HepG2 (cell line): ENCODE results near the gene IL1RL1. TPM values are rescaled to one million over a fixed set of nuclear protein-coding genes. Genes with fewer than 3 reads are reported as not detected.

Experiments used
- ATAC-seq: fragments of 200-7000 bp; cut with Tn5 transposase; 3 replicates; pipeline ENCODE4 v1.9.1; 2020; ENCODE audit warnings: mild to moderate bottlenecking, moderate library complexity
- BruUV-seq: library from RNA; stranded (reverse); fragments of 400-500 nt; replicated peaks from 2 replicates; lab custom pipeline; 2021; lab: Mats Ljungman, UMichigan
- CTCF ChIA-PET: fragments of 300-600 bp; formaldehyde crosslinking; extraction: SDS; loops from one replicate; lab custom pipeline; 2021; ENCODE audit warnings: low total read pairs, inconsistent platforms, low intra/inter-chr PET ratio; lab: Yijun Ruan, JAX
- POLR2A ChIA-PET: fragments of 350-600 bp; sonication (Branson Sonifier 250); formaldehyde crosslinking; loops from one replicate; lab custom pipeline; 2020; ENCODE audit warnings: antibody characterized with exemption, inconsistent platforms; lab: Yijun Ruan, JAX
- DNase-seq: peaks from one replicate; pipeline ENCODE4 v3.0.0-alpha.2; 2015; ENCODE audit warnings: low spot score
- FAIRE-seq: peaks from 3 replicates; lab custom pipeline; 2011; peaks lifted over from hg19 to GRCh38; lab: Jason Lieb, UNC
- H2AFZ ChIP-seq: one replicate; pipeline ENCODE4 v1.6.1; 2011; ENCODE audit warnings: low read length, inconsistent platforms
- H3K27ac ChIP-seq: fragments of 300-600 bp; 3 replicates; pipeline ENCODE4 v1.8.0; 2011; ENCODE audit warnings: mixed run types, mild to moderate bottlenecking, mixed read lengths, low read length, inconsistent platforms; ENCODE audit not compliant: insufficient read depth; ENCODE audit errors: extremely low read length
- H3K27me3 ChIP-seq, 2 experiments: fragments of 200-600 bp in 1 of 2; 2 replicates in 1 of 2; 3 replicates in 1 of 2; pipeline versions ENCODE4 v1.6.0 to v1.8.0; 2011; ENCODE audit warnings: low read length in 2 of 2, mild to moderate bottlenecking in 2 of 2, moderate library complexity in 2 of 2, inconsistent platforms in 1 of 2; ENCODE audit not compliant: insufficient read depth in 2 of 2, control insufficient read depth in 1 of 2
- H3K36me3 ChIP-seq, 2 experiments: fragments of 200-600 bp in 1 of 2; replicated peaks in 1 of 2; 2 replicates in 1 of 2; 3 replicates in 1 of 2; pipeline versions ENCODE4 v1.5.1 to v1.8.0; 2011; ENCODE audit warnings: low read length in 2 of 2, inconsistent platforms in 1 of 2; ENCODE audit not compliant: insufficient read depth in 2 of 2, control insufficient read depth in 1 of 2
- H3K4me1 ChIP-seq: 2 replicates; pipeline ENCODE4 v1.5.1; 2012; ENCODE audit warnings: low read length, inconsistent platforms; ENCODE audit not compliant: insufficient read depth
- H3K4me2 ChIP-seq: 2 replicates; pipeline ENCODE4 v1.6.0; 2011; ENCODE audit warnings: low read depth, low read length, inconsistent platforms
- H3K4me3 ChIP-seq, 3 experiments: fragments of 200-600 bp in 1 of 3; sonication (generic), shearing (Covaris generic) in 1 of 3; replicated peaks in 1 of 3; 2 replicates each; pipeline ENCODE4 v1.5.1; 2011 to 2016; ENCODE audit warnings: low read length in 3 of 3, inconsistent platforms in 2 of 3, low read depth in 2 of 3, mild to moderate bottlenecking in 2 of 3, control low read depth in 1 of 3, mixed read lengths in 1 of 3; ENCODE audit not compliant: insufficient read depth in 1 of 3
- H3K79me2 ChIP-seq: one replicate; pipeline ENCODE4 v1.6.1; 2011; ENCODE audit warnings: low read length, inconsistent platforms; ENCODE audit not compliant: insufficient read depth
- H3K9ac ChIP-seq: 2 replicates; pipeline ENCODE4 v1.6.0; 2011; ENCODE audit warnings: mild to moderate bottlenecking, low read depth, low read length, inconsistent platforms; ENCODE audit not compliant: insufficient read depth
- H3K9me3 ChIP-seq: 2 replicates; pipeline ENCODE4 v1.5.1; 2012; ENCODE audit warnings: mild to moderate bottlenecking, low read length
- H4K20me1 ChIP-seq: 2 replicates; pipeline ENCODE4 v1.6.0; 2011; ENCODE audit warnings: inconsistent platforms, mild to moderate bottlenecking, low read length, moderate library complexity; ENCODE audit not compliant: insufficient read depth
- CEBPB ChIP-seq: IDR thresholded peaks from 2 replicates; pipeline ENCODE4 v1.6.1; 2011; ENCODE audit warnings: low read depth, low read length, improper control_type of control experiment, borderline replicate concordance
- ISL2 ChIP-seq: sonication (generic); formaldehyde crosslinking; IDR thresholded peaks from 2 replicates; pipeline ENCODE4 v1.5.0; 2020; ENCODE audit warnings: missing genetic modification reagents
- NCOR1 ChIP-seq: fragments of 200-600 bp; sonication (generic); IDR thresholded peaks from 2 replicates; pipeline ENCODE4 v1.7.0; 2017; ENCODE audit warnings: antibody characterized with exemption, low read length, borderline replicate concordance
- PPARG ChIP-seq: conservative IDR thresholded peaks from 2 replicates; pipeline ENCODE4 v1.6.1; 2016; ENCODE audit warnings: missing biosample characterization, missing genetic modification reagents
- SP2 ChIP-seq: sonication (generic); formaldehyde crosslinking; IDR thresholded peaks from 2 replicates; pipeline ENCODE4 v1.5.1; 2020; ENCODE audit warnings: mild to moderate bottlenecking, missing genetic modification reagents
- TBP ChIP-seq: sonication (generic); formaldehyde crosslinking; IDR thresholded peaks from 2 replicates; pipeline ENCODE4 v1.5.0; 2020; ENCODE audit warnings: missing genetic modification reagents
- ZNF850 ChIP-seq: sonication (generic); formaldehyde crosslinking; conservative IDR thresholded peaks from 2 replicates; pipeline ENCODE4 v1.9.0; 2021; ENCODE audit warnings: mild to moderate bottlenecking, missing genetic modification reagents
- in situ Hi-C: cut with HindIII; loops from 2 replicates; pipeline ENCODE4 v1.10.0; 2017; ENCODE audit warnings: low pct_unique_long_range_greater_than_20kb; ENCODE audit not compliant: extremely low pct_ligation_motif_present
- intact Hi-C: fragments of 100-400 bp; cut with micrococcal nuclease; formaldehyde crosslinking; loops from one replicate; pipeline ENCODE4 v1.10.0; 2022; ENCODE audit not compliant: unreplicated experiment
- polyA plus RNA-seq, 8 experiments: library from polyadenylated mRNA; depleted of rRNA in 3 of 8; stranded (reverse) in 7 of 8; unstranded in 1 of 8; fragments of >200 nt; fragmentation: Illumina TruSeq in 4 of 8; extraction: Trizol in 4 of 8; gene quantifications; 2 replicates each; pipeline versions ENCODE4 v1.2.1 to v1.2.3, GENCODE V29; 2011 to 2016; ENCODE audit warnings: low read depth in 4 of 8, missing spikeins in 1 of 8, mixed read lengths in 1 of 8; ENCODE audit not compliant: insufficient read depth in 1 of 8
- total RNA-seq, 5 experiments: library from RNA; depleted of rRNA; stranded (reverse); fragments of >200 nt; fragmentation: Illumina TruSeq; extraction: Trizol; gene quantifications; 2 replicates each; pipeline ENCODE4 v1.2.3, GENCODE V29; 2016; ENCODE audit warnings: low read depth in 1 of 5

IL1RL1 gene
- total and polyA plus RNA-seq, 2 of the 13 experiments (the other 11 are each of a cell fraction or from before 2014, with no cell fraction given) = 0.02 to 0.03 TPM

DNA sequence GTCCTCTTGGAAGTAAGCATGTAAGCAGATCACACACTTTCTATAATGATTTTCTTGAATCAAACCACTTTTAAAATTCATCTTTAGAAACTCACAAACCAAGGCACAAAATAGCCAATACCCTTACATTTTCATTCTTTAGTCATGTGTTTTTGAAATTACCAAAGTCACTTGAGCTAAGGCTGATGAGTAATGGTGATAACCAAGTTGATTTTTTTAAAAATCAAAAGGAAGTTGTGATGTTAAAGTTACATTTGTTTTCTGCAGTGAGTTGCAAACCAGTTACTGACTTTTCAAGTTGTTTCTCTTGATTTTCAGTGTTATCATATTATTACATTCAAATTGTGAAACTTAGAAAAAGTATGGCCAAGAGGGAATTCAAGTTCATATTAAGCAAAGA lies 90.1 kb downstream of the IL1RL1 start:
- no TSS peak for BruUV-seq
- FAIRE-seq (no peak), ATAC-seq (no peak), DNase-seq (no peak)
- Histone ChIP-seq H3K36me3 (no peaks in the 10 kb centered on the region), H3K79me2 (no peaks in the 10 kb centered on the region), H3K4me3 (no peak overlapping the region), H4K20me1 (no peaks in the 10 kb centered on the region), H3K9me3 (no peaks in the 10 kb centered on the region), H3K27me3 (no peaks in the 10 kb centered on the region), H3K4me1 (no peaks in the 10 kb centered on the region), H3K9ac (no peak overlapping the region), H3K27ac (no peak overlapping the region), H3K4me2 (no peak overlapping the region), H2AFZ (no peak overlapping the region)
- intact Hi-C loops (no loop called here), in situ Hi-C loops (no loop called here)
- TF ChIP-seq PPARG (CRISPR knock-in tag) = no peak
- TF ChIP-seq TBP = no peak
- no peak for TF ChIP-seq NCOR1
- TF ChIP-seq ISL2 = no peak
- no peak for TF ChIP-seq ZNF850
- TF ChIP-seq CEBPB = no peak
- no peak for TF ChIP-seq SP2 (CRISPR knock-in tag)
- CTCF ChIA-PET = no interaction called here
- POLR2A ChIA-PET = no interaction called here

Other genes with a start within 250 kb of the IL1RL1 start
- gene IL1R1, start 168.8 kb upstream of the IL1RL1 start, total RNA-seq (2016; rRNA removed; fragmentation: Illumina TruSeq; extraction: Trizol) = 38.0 and 48.3 TPM in 2 replicates
- gene IL1R1, start 168.8 kb upstream of the IL1RL1 start, polyA plus RNA-seq (2011; rRNA removed) = 81.2 and 93.1 TPM in 2 replicates
- not detected in 2 replicates for gene IL1RL2, start 124.5 kb upstream of the IL1RL1 start, total RNA-seq (2016; rRNA removed; fragmentation: Illumina TruSeq; extraction: Trizol)
- 0.03 TPM in 1 of 2 replicates, not detected in the other for gene IL1RL2, start 124.5 kb upstream of the IL1RL1 start, polyA plus RNA-seq (2011; rRNA removed)
- gene IL18R1, start 44.2 kb downstream of the IL1RL1 start, total RNA-seq (2016; rRNA removed; fragmentation: Illumina TruSeq; extraction: Trizol) = 0.04 TPM in 1 of 2 replicates, not detected in the other
- 0.01 and 0.08 TPM in 2 replicates for gene IL18R1, start 44.2 kb downstream of the IL1RL1 start, polyA plus RNA-seq (2011; rRNA removed)
- not detected in 2 replicates for gene IL18RAP, start 111.6 kb downstream of the IL1RL1 start, total RNA-seq (2016; rRNA removed; fragmentation: Illumina TruSeq; extraction: Trizol)
- gene IL18RAP, start 111.6 kb downstream of the IL1RL1 start, polyA plus RNA-seq (2011; rRNA removed) = 0.05 TPM in 1 of 2 replicates, not detected in the other
- gene SLC9A4, start 161.7 kb downstream of the IL1RL1 start, total RNA-seq (2016; rRNA removed; fragmentation: Illumina TruSeq; extraction: Trizol) = not detected in 2 replicates
- not detected in 2 replicates for gene SLC9A4, start 161.7 kb downstream of the IL1RL1 start, polyA plus RNA-seq (2011; rRNA removed)